MM.1S (cell line): Measurements from ENCODE around the gene KLK1.

Experiments used
- DNase-seq: peaks from one replicate; pipeline ENCODE4 v3.0.0-alpha.2; 2015
- H2AFZ ChIP-seq: fragments of 300-600 bp; sonication (generic); 2 replicates; pipeline ENCODE4 v1.6.0; 2016; ENCODE audit warnings: antibody characterized with exemption, low read length
- H3F3A ChIP-seq: fragments of 300-600 bp; sonication (generic); 2 replicates; pipeline ENCODE4 v1.6.1; 2016; ENCODE audit warnings: mild to moderate bottlenecking, antibody characterized with exemption, low read length, moderate library complexity, mixed read lengths; ENCODE audit not compliant: insufficient read depth
- H3K27ac ChIP-seq: fragments of 300-600 bp; sonication (generic); 2 replicates; pipeline ENCODE4 v1.5.1; 2016; ENCODE audit warnings: mild to moderate bottlenecking, low read length
- H3K27me3 ChIP-seq: fragments of 300-600 bp; sonication (generic); replicated peaks from 2 replicates; pipeline ENCODE4 v1.6.0; 2016; ENCODE audit warnings: low read length; ENCODE audit not compliant: insufficient read depth
- H3K36me3 ChIP-seq: fragments of 300-600 bp; sonication (generic); replicated peaks from 2 replicates; pipeline ENCODE4 v1.6.1; 2016; ENCODE audit warnings: mild to moderate bottlenecking, low read length, mixed read lengths; ENCODE audit not compliant: insufficient read depth
- H3K4me1 ChIP-seq: fragments of 300-600 bp; sonication (generic); 2 replicates; pipeline ENCODE4 v1.6.1; 2016; ENCODE audit warnings: low read length, mixed read lengths
- H3K4me2 ChIP-seq: fragments of 300-600 bp; sonication (generic); 2 replicates; pipeline ENCODE4 v1.6.0; 2016; ENCODE audit warnings: low read depth, low read length
- H3K4me3 ChIP-seq: fragments of 300-600 bp; sonication (generic); 2 replicates; pipeline ENCODE4 v1.5.1; 2016; ENCODE audit warnings: low read length, mixed read lengths
- H3K79me2 ChIP-seq: fragments of 300-600 bp; sonication (generic); 2 replicates; pipeline ENCODE4 v1.6.1; 2016; ENCODE audit warnings: mixed run types, low read length, mixed read lengths
- H3K9ac ChIP-seq: fragments of 300-600 bp; sonication (generic); 2 replicates; pipeline ENCODE4 v1.6.1; 2016; ENCODE audit warnings: low read length, mixed read lengths
- H3K9me2 ChIP-seq: fragments of 300-600 bp; sonication (generic); replicated peaks from 2 replicates; pipeline ENCODE4 v1.6.1; 2016; ENCODE audit warnings: mild to moderate bottlenecking, low read length, mixed read lengths; ENCODE audit not compliant: insufficient read depth
- H3K9me3 ChIP-seq: fragments of 300-600 bp; sonication (generic); replicated peaks from 2 replicates; pipeline ENCODE4 v1.6.1; 2016; ENCODE audit warnings: mild to moderate bottlenecking, low read length, mixed read lengths; ENCODE audit not compliant: insufficient read depth
- H4K20me1 ChIP-seq: fragments of 300-600 bp; sonication (generic); 2 replicates; pipeline ENCODE4 v1.6.1; 2016; ENCODE audit warnings: mild to moderate bottlenecking, low read length, moderate library complexity, mixed read lengths; ENCODE audit not compliant: insufficient read depth
- CTCF ChIP-seq: fragments of 300-600 bp; sonication (generic); IDR thresholded peaks from 2 replicates; pipeline ENCODE4 v1.5.1; 2016; ENCODE audit warnings: antibody characterized with exemption, low read length, mixed read lengths
- EZH2 ChIP-seq: fragments of 300-600 bp; sonication (generic); optimal IDR thresholded peaks from 2 replicates; pipeline ENCODE3; 2017; ENCODE audit warnings: low read depth, mild to moderate bottlenecking, antibody characterized with exemption, low read length, mixed read lengths
- EZH2phosphoT487 ChIP-seq: fragments of 300-600 bp; sonication (generic); IDR thresholded peaks from 2 replicates; pipeline ENCODE4 v1.6.1; 2018; ENCODE audit warnings: antibody characterized with exemption, low read length

KLK1 gene

DNA sequence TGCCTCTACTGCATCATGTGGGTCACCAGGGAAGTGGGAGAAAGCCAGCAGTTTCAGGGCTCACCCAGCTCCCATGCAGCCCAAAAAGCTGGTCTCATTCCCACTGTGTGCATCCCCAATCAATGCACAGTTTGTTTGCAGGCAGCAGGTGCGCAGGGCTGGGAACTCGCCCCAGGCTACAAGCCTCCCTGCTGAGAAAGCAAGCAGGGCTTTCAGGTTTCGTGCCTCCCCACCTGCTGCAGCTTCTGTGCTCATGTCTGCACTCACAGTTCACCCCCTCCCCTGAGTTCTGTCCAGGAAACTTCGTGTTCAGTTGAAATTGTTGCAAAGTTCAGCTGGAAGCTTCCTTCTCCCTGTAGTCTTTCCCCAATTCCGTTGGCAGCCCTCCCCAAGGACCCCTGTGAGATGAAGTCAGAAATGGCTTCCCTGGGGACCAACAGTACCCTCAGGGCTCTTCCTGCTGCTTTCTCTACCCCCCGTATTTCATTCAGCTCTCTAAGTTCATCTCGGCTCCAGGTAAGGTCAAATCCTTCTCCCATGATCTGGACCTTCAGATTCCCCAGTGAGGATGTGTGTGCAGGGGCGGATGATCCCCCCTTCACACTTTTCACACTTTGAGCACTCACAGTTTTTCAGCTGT, 20.8 kb upstream of the KLK1 start:
- no peak overlapping the region for H3K4me3 ChIP-seq
- H3K4me2 ChIP-seq = 0 out of 2 replicates have a peak overlapping the region, but pooled peaks have one; percentile 24
- H3K4me1 ChIP-seq = peaks cover 7% of the 10 kb centered on the region; the same call in 1 of the 2 replicates
- no peaks in the 10 kb centered on the region for H3K36me3 ChIP-seq
- no peak overlapping the region for H3K27ac ChIP-seq
- no peak overlapping the region for H3K9ac ChIP-seq
- H3K9me3 ChIP-seq = no peaks in the 10 kb centered on the region
- TF ChIP-seq EZH2phosphoT487 = no peak
- TF ChIP-seq EZH2 = no peak
- no peak for TF ChIP-seq CTCF
- H4K20me1 ChIP-seq = no peaks in the 10 kb centered on the region
- H3K27me3 ChIP-seq = peaks cover 73% of the 10 kb centered on the region
- no peaks in the 10 kb centered on the region for H3F3A ChIP-seq
- H3K9me2 ChIP-seq = no peaks in the 10 kb centered on the region
- DNase-seq = peak; percentile 50
- H3K79me2 ChIP-seq = no peaks in the 10 kb centered on the region
- no peak overlapping the region for H2AFZ ChIP-seq

DNA sequence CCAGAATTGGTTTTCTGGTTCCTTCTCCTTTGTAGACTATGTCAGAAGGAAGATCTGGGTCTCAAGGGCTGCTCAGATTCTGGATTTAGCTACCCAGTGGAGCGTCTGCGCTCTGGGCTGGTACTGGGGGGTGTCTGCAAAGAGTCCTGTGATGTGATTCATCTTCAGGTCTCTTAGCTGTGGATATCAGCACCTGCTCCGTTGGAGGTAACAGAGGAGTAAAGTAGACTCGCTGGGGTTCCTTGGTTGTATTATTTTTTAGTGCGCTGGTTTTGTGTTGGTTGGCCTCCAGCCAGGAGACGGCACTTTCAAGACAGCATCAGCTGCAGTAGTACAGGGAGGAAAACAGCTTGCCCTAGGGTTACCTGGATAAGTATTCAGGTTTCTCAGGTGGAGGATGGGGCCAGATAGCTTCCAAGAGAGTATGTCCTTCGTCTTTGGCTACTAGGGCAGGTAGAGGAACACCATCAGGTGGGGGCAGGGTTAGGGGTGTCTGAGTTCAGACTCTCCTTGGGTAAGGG, 20.2 kb upstream of the KLK1 start:
- H3K4me2 ChIP-seq = no peak overlapping the region
- DNase-seq = peak; percentile 6

GRCh38 chr19:50843205-50843604, 19.6 kb upstream of the KLK1 start:
- Histone ChIP-seq H3K27ac (no peak overlapping the region), H3K4me2 (no peak overlapping the region), H3K27me3 (peaks cover 64% of the 10 kb centered on the region), H2AFZ (no peak overlapping the region), H3K4me1 (peaks cover 7% of the 10 kb centered on the region; the same call in 1 of the 2 replicates), H3K9ac (no peak overlapping the region), H3K79me2 (no peaks in the 10 kb centered on the region), H3K4me3 (no peak overlapping the region), H3K9me2 (no peaks in the 10 kb centered on the region), H4K20me1 (no peaks in the 10 kb centered on the region), H3K36me3 (no peaks in the 10 kb centered on the region), H3F3A (no peaks in the 10 kb centered on the region), H3K9me3 (no peaks in the 10 kb centered on the region)
- DNase-seq = no peak
- no peak for TF ChIP-seq EZH2
- no peak for TF ChIP-seq EZH2phosphoT487
- no peak for TF ChIP-seq CTCF

More for the DNA sequence above, 20.2 kb upstream of the KLK1 start:
- Histone ChIP-seq H3K4me3 (no peak overlapping the region), H3K9me3 (no peaks in the 10 kb centered on the region), H3K36me3 (no peaks in the 10 kb centered on the region), H4K20me1 (no peaks in the 10 kb centered on the region), H3K27me3 (peaks cover 70% of the 10 kb centered on the region), H2AFZ (no peak overlapping the region), H3K9ac (no peak overlapping the region), H3F3A (no peaks in the 10 kb centered on the region), H3K9me2 (no peaks in the 10 kb centered on the region), H3K27ac (no peak overlapping the region), H3K4me1 (peaks cover 7% of the 10 kb centered on the region; the same call in 1 of the 2 replicates), H3K79me2 (no peaks in the 10 kb centered on the region)
- TF ChIP-seq EZH2 (no peak), EZH2phosphoT487 (no peak), CTCF (no peak)
